ENCODE measurements around the gene DCAF11.
"Not testable (repeated sequence)": the region's sequence is repeated elsewhere in the genome, so short reads cannot be mapped to it uniquely, and the experiment has no call there.

Gene DCAF11

GRCh38 chr14:24102357-24103048 is 12.1 kb upstream of the DCAF11 start:
- H3K27me3 ChIP-seq (ENCODE audit: low read depth, low read length) = no peaks in the 10 kb centered on the region
- H3K4me1 ChIP-seq (ENCODE audit: low read length) = no peaks in the 10 kb centered on the region
- no peak overlapping the region for H2AFZ ChIP-seq (ENCODE audit: low read depth, low read length)
- peaks cover 55% of the 10 kb centered on the region for H3K36me3 ChIP-seq (replicated peaks; ENCODE audit: low read depth, low read length)
- H3K9me3 ChIP-seq (ENCODE audit: insufficient read depth, low read length) = no peaks in the 10 kb centered on the region
- no peak overlapping the region for H3K4me2 ChIP-seq (ENCODE audit: low read length)
- H3K9ac ChIP-seq (ENCODE audit: low read length) = no peak overlapping the region
- H3K79me2 ChIP-seq (ENCODE audit: low read length) = no peaks in the 10 kb centered on the region
- TF ChIP-seq EZH2phosphoT487 (IDR thresholded peaks at IDR 0.05; ENCODE audit: low read depth) = no peak
- TF ChIP-seq, protein P1, sequence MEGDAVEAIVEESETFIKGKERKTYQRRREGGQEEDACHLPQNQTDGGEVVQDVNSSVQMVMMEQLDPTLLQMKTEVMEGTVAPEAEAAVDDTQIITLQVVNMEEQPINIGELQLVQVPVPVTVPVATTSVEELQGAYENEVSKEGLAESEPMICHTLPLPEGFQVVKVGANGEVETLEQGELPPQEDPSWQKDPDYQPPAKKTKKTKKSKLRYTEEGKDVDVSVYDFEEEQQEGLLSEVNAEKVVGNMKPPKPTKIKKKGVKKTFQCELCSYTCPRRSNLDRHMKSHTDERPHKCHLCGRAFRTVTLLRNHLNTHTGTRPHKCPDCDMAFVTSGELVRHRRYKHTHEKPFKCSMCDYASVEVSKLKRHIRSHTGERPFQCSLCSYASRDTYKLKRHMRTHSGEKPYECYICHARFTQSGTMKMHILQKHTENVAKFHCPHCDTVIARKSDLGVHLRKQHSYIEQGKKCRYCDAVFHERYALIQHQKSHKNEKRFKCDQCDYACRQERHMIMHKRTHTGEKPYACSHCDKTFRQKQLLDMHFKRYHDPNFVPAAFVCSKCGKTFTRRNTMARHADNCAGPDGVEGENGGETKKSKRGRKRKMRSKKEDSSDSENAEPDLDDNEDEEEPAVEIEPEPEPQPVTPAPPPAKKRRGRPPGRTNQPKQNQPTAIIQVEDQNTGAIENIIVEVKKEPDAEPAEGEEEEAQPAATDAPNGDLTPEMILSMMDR (IDR thresholded peaks at IDR 0.05; ENCODE audit: low read depth, low read length) = no peak
- no peak overlapping the region for H3K27ac ChIP-seq (ENCODE audit: low read length)
- no peak overlapping the region for H3K4me3 ChIP-seq (ENCODE audit: low read length)
- no peaks in the 10 kb centered on the region for H4K20me1 ChIP-seq (ENCODE audit: insufficient read depth, low read length)

DNA sequence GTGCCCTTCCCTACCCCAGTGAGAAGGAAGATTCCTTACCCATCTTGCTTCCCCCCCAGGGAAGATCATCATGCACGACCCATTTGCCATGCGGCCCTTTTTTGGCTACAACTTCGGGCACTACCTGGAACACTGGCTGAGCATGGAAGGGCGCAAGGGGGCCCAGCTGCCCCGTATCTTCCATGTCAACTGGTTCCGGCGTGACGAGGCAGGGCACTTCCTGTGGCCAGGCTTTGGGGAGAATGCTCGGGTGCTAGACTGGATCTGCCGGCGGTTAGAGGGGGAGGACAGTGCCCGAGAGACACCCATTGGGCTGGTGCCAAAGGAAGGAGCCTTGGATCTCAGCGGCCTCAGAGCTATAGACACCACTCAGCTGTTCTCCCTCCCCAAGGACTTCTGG is 11.1 kb upstream of the DCAF11 start:
- TF ChIP-seq EZH2phosphoT487 (IDR thresholded peaks at IDR 0.05; ENCODE audit: low read depth) = no peak
- TF ChIP-seq, protein P1 (IDR thresholded peaks at IDR 0.05; ENCODE audit: low read depth, low read length) = no peak
- no peaks in the 10 kb centered on the region for H3K9me3 ChIP-seq (ENCODE audit: insufficient read depth, low read length)
- peaks cover 48% of the 10 kb centered on the region for H3K36me3 ChIP-seq (replicated peaks; ENCODE audit: low read depth, low read length)
- no peaks in the 10 kb centered on the region for H3K79me2 ChIP-seq (ENCODE audit: low read length)
- no peak overlapping the region for H2AFZ ChIP-seq (ENCODE audit: low read depth, low read length)
- H3K9ac ChIP-seq (ENCODE audit: low read length) = no peak overlapping the region
- H3K4me1 ChIP-seq (ENCODE audit: low read length) = no peaks in the 10 kb centered on the region; the same call in 1 of the 2 replicates
- no peak overlapping the region for H3K4me3 ChIP-seq (ENCODE audit: low read length)
- no peaks in the 10 kb centered on the region for H4K20me1 ChIP-seq (ENCODE audit: insufficient read depth, low read length)
- H3K4me2 ChIP-seq (ENCODE audit: low read length) = no peak overlapping the region
- no peaks in the 10 kb centered on the region for H3K27me3 ChIP-seq (ENCODE audit: low read depth, low read length)
- H3K27ac ChIP-seq (ENCODE audit: low read length) = no peak overlapping the region

DNA sequence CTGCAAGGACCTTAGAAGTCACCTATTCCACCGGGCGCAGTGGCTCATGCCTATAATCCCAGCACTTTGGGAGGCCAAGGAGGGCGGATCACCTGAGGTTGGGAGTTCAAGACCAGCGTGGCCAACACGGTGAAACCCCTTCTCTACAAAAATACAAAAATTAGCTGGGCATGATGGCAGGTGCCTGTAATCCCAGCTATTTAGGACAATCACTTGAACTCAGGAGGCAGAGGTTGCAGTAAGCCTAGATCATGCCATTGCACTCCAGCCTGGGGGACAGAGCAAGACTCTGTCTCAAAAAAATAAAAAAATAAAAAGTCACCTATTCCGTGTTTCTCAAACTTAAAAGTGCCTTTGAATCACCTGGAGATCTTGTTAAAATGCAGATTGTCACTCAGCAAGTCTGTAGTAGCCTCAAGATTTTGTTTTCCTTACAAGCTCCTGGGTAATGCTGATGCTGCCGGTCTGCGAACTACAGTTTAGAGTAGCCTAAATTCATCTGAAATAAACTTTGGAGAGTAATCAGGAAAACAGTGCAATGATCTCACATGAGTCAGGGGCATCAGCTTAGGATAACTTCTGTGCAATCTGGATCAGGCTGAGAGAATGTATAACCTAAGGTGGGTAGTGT is 8.9 kb upstream of the DCAF11 start:
- H3K9ac ChIP-seq (ENCODE audit: low read length) = not testable (repeated sequence)

DNA sequence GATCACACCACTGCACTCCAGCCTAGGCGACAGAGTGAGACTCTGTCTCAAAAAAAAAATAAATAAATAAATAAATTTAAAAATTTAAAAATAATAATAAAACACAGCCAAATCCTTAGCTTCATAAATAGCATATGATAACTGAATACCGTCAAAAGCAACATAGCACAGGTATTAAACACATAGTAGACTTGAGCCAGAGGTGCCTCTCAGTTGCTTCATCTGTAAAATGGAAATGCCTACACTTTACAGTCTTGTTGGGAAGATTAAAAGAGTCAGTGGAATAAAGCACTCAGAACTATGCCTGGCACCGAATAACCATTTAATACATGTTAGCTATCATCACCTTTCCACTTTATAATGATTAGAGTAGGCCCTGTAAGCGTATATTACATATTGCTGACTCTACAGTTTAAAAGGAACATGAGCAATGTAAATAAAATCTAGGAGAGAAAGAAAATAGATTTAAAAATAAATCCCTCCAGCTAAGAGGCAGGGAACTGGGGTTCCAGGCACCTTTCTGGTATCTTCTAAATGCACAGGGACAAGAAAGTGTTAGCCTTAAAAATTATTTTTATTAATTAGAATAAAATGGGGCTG is 7.8 kb upstream of the DCAF11 start:
- no peak overlapping the region for H3K4me2 ChIP-seq (ENCODE audit: low read length)
- no peak overlapping the region for H3K27ac ChIP-seq (ENCODE audit: low read length)
- TF ChIP-seq, protein P1 (IDR thresholded peaks at IDR 0.05; ENCODE audit: low read depth, low read length) = no peak
- TF ChIP-seq EZH2phosphoT487 (IDR thresholded peaks at IDR 0.05; ENCODE audit: low read depth) = no peak
- no peak overlapping the region for H2AFZ ChIP-seq (ENCODE audit: low read depth, low read length)
- no peaks in the 10 kb centered on the region for H3K79me2 ChIP-seq (ENCODE audit: low read length)
- H3K36me3 ChIP-seq (replicated peaks; ENCODE audit: low read depth, low read length) = peaks cover 24% of the 10 kb centered on the region
- no peaks in the 10 kb centered on the region for H4K20me1 ChIP-seq (ENCODE audit: insufficient read depth, low read length)
- H3K27me3 ChIP-seq (ENCODE audit: low read depth, low read length) = no peaks in the 10 kb centered on the region
- H3K4me3 ChIP-seq (ENCODE audit: low read length) = no peak overlapping the region
- H3K9ac ChIP-seq (ENCODE audit: low read length) = no peak overlapping the region
- peaks cover 7% of the 10 kb centered on the region for H3K4me1 ChIP-seq (ENCODE audit: low read length)
- no peaks in the 10 kb centered on the region for H3K9me3 ChIP-seq (ENCODE audit: insufficient read depth, low read length)

More for the DNA sequence above, 8.9 kb upstream of the DCAF11 start:
- H3K79me2 ChIP-seq (ENCODE audit: low read length); H3K4me3 ChIP-seq (ENCODE audit: low read length); H3K9me3 ChIP-seq (ENCODE audit: insufficient read depth, low read length); H3K4me1 ChIP-seq (ENCODE audit: low read length); H3K27me3 ChIP-seq (ENCODE audit: low read depth, low read length); H2AFZ ChIP-seq (ENCODE audit: low read depth, low read length); H3K4me2 ChIP-seq (ENCODE audit: low read length); H4K20me1 ChIP-seq (ENCODE audit: insufficient read depth, low read length); H3K27ac ChIP-seq (ENCODE audit: low read length): not testable (repeated sequence)
- peaks cover 30% of the 10 kb centered on the region for H3K36me3 ChIP-seq (replicated peaks; ENCODE audit: low read depth, low read length)

Data from OCI-LY3 (cell line).